Pancreas (tissue), 10 donors: ENCODE results near the gene SGTA. TPM values are rescaled to one million over a fixed set of nuclear protein-coding genes. Genes with fewer than 3 reads are reported as not detected.
A peak's percentile ranks its signal among the peaks of the same experiment; 100 is the strongest.

Source experiments
- ATAC-seq, 4 donors: fragments of 200-7000 bp; cut with Tn5 transposase; one replicate each; pipeline versions ENCODE4 v1.8.0 to v1.9.1; 2020; ENCODE audit warnings: mild to moderate bottlenecking in 4 of 4, moderate library complexity in 4 of 4
- DNase-seq, 6 donors: peaks; one replicate each; pipeline ENCODE4 v3.0.0-alpha.2; 2020
- FAIRE-seq: peaks from 2 replicates; lab custom pipeline; 2012; peaks lifted over from hg19 to GRCh38; lab: Jason Lieb, UNC
- H3K27ac ChIP-seq, 4 donors: fragments of 200-600 bp; sonication (generic); 1 replicate in 3 of 4; 2 replicates in 1 of 4; pipeline versions ENCODE4 v1.5.0 to v1.8.0; 2020
- H3K27me3 ChIP-seq, 4 donors: fragments of 200-600 bp; one replicate each; pipeline ENCODE4 v1.8.0; 2021
- H3K36me3 ChIP-seq, 3 donors: fragments of 200-600 bp; sonication (generic) in 1 of 3; one replicate each; pipeline versions ENCODE4 v1.5.0 to v1.8.0; 2020 to 2021
- H3K4me1 ChIP-seq, 3 donors: fragments of 200-600 bp; one replicate each; pipeline ENCODE4 v1.8.0; 2021
- H3K4me3 ChIP-seq, 4 donors: fragments of 200-600 bp; sonication (generic) in 2 of 4; one replicate each; pipeline versions ENCODE4 v1.5.0 to v1.8.0; 2020 to 2021
- H3K9me3 ChIP-seq, 4 donors: fragments of 200-600 bp; one replicate each; pipeline ENCODE4 v1.8.0; 2021
- WGBS, 2 donors: extraction: QIAGEN DNeasy Blood & Tissue Kit; methylation state at CpG; one replicate each; pipeline ENCODE4 v1.1.7; 2013; 5-methylcytosine and 5-hydroxymethylcytosine counted together
- intact Hi-C, 3 donors: fragments of 100-400 bp; cut with DNase I; formaldehyde crosslinking; loops; one replicate each; pipeline versions ENCODE4 v1.11.1 to v1.14.2; 2022
- polyA plus RNA-seq, 2 donors: library from polyadenylated mRNA; stranded (reverse); fragments of 200-250 nt; gene quantifications; one replicate each; pipeline ENCODE4 v1.2.3, GENCODE V29; 2013
- total RNA-seq, 6 donors: library from RNA; stranded (reverse); fragmentation: NEBNext Ultra II Directional in 4 of 6; extraction: Animal tissue kit (Norgen Biotek cat#: 25700) in 4 of 6; gene quantifications; one replicate each; pipeline versions ENCODE4 v1.2.1 to v1.2.4, GENCODE V29; 2021 to 2023
- TF ChIP-seq, protein P1 (sequence below), 4 donors: fragments of 200-600 bp; sonication (generic) in 3 of 4; IDR thresholded peaks; one replicate each; pipeline versions ENCODE4 v1.5.0 to v1.8.0; 2021; ENCODE audit warnings: antibody characterized with exemption in 4 of 4
- donor health status: healthy with polysubstance abuse.
- donor health status: DM: no; HTN: no; CAD: no; lungs with moderate emphysema.
- donor health status: DM: no; HTN: no; CAD: no.
- donor health status: control.
- donor health status: control.
- donor health status: Bipolar disorder and iron deficiency.
- donor health status: DM: yes; HTN: yes; CAD: no.
- donor health status: DM: no; HTN: no; CAD: no.
- donor health status: DM: no; HTN: no; CAD: no.
- donor health status: DM: yes; HTN: yes; CAD: no.

The SGTA gene
- total and polyA plus RNA-seq, 8 donors = 19.4 to 49.6 (median 26.7) TPM

DNA sequence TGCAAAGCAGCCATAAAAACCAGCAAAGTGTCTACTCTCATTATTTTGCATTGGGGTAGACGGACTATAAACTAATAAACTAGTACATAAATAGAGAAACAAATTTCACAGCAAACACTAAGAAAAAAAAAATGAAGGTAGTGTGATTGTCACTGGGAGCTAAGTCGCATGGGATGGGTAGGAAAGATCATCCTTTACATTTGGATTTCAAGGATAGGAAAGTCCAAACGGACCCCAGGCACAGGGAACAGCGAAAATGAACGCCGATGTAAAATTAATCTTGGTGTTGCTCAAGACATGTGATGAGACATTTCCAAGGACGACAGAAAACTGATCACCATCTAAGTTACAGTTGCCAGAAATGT lies 690 bp upstream of the SGTA start:
- TF ChIP-seq, protein P1, sequence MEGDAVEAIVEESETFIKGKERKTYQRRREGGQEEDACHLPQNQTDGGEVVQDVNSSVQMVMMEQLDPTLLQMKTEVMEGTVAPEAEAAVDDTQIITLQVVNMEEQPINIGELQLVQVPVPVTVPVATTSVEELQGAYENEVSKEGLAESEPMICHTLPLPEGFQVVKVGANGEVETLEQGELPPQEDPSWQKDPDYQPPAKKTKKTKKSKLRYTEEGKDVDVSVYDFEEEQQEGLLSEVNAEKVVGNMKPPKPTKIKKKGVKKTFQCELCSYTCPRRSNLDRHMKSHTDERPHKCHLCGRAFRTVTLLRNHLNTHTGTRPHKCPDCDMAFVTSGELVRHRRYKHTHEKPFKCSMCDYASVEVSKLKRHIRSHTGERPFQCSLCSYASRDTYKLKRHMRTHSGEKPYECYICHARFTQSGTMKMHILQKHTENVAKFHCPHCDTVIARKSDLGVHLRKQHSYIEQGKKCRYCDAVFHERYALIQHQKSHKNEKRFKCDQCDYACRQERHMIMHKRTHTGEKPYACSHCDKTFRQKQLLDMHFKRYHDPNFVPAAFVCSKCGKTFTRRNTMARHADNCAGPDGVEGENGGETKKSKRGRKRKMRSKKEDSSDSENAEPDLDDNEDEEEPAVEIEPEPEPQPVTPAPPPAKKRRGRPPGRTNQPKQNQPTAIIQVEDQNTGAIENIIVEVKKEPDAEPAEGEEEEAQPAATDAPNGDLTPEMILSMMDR (IDR thresholded peaks at IDR 0.05) = no peak
- H3K4me1 ChIP-seq = peaks cover 5 to 27% (median 21%) of the 10 kb centered on the region in 3 donors
- FAIRE-seq (no peak), ATAC-seq (no peak), DNase-seq (no peak)
- 55 to 71% methylated on average over 7 of the region's 7 CpGs for WGBS, 2 donors
- intact Hi-C loops = no loop called here
- H3K36me3 ChIP-seq = no peaks in the 10 kb centered on the region
- H3K27me3 ChIP-seq = no peaks in the 10 kb centered on the region
- peak overlapping the region in 1 of 4 donors; percentile 89 for H3K4me3 ChIP-seq
- no peaks in the 10 kb centered on the region for H3K9me3 ChIP-seq
- peak overlapping the region; percentile 47 to 75 (median 72) for H3K27ac ChIP-seq

DNA sequence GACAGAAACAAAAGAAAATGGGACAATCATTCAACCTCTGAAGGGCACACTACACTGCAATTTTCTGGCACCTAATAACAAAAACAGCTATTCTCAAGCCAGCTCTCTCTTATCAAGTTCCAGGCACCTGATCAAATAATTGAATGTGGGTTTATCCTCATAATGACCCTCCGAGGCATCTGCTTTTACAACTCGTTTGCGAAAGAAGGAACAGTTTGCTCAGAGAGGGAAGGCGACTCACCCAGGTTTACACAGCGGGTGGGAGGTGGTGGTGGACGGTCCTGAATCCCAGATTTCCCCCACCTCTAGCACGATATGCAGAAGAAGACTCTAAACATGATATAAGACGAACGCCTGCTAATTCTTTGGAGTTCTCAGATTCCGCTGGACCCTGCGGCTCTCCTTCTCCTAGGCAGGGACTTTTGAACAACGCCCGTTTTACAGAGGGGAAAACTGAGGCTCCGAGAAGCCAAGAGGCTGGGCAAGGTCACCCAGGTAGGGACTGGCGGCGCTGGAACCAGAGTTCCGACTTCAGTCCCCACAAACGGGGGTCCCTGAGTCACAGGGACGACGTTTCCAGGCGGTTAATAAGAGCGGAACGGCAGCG lies 641 bp downstream of the SGTA start:
- peaks cover 5 to 27% (median 21%) of the 10 kb centered on the region in 3 donors for H3K4me1 ChIP-seq
- H3K27me3 ChIP-seq = no peaks in the 10 kb centered on the region
- WGBS, 2 donors = 0% methylated on average over 24 of the region's 24 CpGs

DNA sequence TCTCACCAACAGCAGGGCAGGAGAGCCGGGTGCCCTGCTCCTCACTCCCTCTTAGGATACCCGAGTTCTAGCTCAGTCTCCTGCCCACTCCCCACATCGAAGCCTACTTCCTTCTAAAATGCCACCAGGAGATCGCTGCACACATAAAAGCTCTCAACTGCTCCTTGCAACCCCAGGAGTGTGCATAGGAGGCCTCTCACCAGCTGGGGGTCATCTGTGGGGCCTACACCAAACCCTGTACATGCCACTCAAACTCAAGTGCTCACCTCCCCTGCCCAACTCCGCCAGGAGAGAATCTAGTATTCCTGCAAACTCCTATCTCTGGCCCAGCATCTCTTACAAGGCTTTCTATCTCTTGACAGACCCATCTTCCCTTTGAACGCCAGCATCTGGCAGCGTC lies 2.8 kb downstream of the SGTA start:
- WGBS, 2 donors = 90 to 92% methylated on average over 7 of the region's 7 CpGs
- Histone ChIP-seq H3K27ac (no peak overlapping the region), H3K27me3 (no peaks in the 10 kb centered on the region), H3K36me3 (no peaks in the 10 kb centered on the region), H3K4me1 (peaks cover 0 to 23% (median 21%) of the 10 kb centered on the region in 3 donors), H3K4me3 (no peak overlapping the region), H3K9me3 (no peaks in the 10 kb centered on the region)
- ATAC-seq (no peak), DNase-seq (no peak), FAIRE-seq (no peak)
- intact Hi-C loops = no loop called here
- TF ChIP-seq, protein P1 (IDR thresholded peaks at IDR 0.05) = no peak

More for the DNA sequence above, 641 bp downstream of the SGTA start:
- intact Hi-C loops = no loop called here
- peak overlapping the region; percentile 73 to 87 (median 79) for H3K27ac ChIP-seq
- no peak for FAIRE-seq
- no peaks in the 10 kb centered on the region for H3K36me3 ChIP-seq
- peak in 1 of 4 donors; percentile 0 for ATAC-seq
- TF ChIP-seq, protein P1 (IDR thresholded peaks at IDR 0.05) = no peak
- peak overlapping the region; percentile 73 to 100 (median 94) for H3K4me3 ChIP-seq
- DNase-seq = no peak
- no peaks in the 10 kb centered on the region for H3K9me3 ChIP-seq

DNA sequence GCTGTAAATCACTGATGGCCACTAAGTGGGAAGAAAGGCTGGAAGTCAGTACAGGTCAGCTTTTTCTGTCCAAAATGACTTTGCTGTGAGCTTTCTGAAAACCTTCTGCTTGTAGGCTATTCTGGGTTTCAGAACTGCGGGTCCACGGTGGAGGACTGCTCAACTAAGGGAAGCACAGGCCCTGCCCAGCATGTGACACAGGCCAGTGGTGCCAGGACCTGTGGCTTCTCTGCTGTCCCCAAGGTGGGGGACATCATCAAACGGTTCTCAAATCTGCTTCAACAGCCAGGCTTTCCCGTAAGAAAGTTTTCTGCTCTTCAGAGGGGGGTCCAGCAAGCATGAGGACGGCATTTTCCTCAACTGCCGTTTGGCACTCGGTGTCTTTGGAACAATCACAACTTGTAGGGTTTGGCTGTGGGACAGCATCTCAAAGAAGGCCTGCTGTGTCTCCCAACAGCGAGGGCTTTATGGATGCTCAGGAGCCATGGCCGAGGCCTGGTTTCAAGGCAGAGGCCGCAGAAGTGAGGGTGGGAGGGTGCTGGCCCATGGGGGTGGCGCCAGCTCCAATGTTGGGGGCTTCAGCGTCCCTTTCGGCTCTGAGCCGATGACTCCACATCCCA lies 3.8 kb downstream of the SGTA start:
- DNase-seq = no peak
- Histone ChIP-seq H3K4me3 (no peak overlapping the region), H3K36me3 (no peaks in the 10 kb centered on the region), H3K27me3 (no peaks in the 10 kb centered on the region), H3K9me3 (no peaks in the 10 kb centered on the region), H3K4me1 (peaks cover 0 to 16% (median 13%) of the 10 kb centered on the region in 3 donors), H3K27ac (no peak overlapping the region)
- ATAC-seq = no peak
- WGBS, 2 donors = 70 to 71% methylated on average over 14 of the region's 14 CpGs
- FAIRE-seq = no peak
- TF ChIP-seq, protein P1 (IDR thresholded peaks at IDR 0.05) = no peak
- intact Hi-C loops = no loop called here
